ENCODE measurements around the gene TLR10. TPM values are rescaled to one million over a fixed set of nuclear protein-coding genes. Genes with fewer than 3 reads are reported as not detected.

Gene TLR10
- total and polyA plus RNA-seq, 2 of the 13 experiments (the other 11 are each of a cell fraction or from before 2014, with no cell fraction given), result not detected

- TF ChIP-seq HMGXB4 (CRISPR knock-in tag; IDR thresholded peaks at IDR 0.05; ENCODE audit: borderline replicate concordance in 1 of 2, low read depth in 1 of 2) (no peak), ZNF382 (CRISPR knock-in tag; IDR thresholded peaks at IDR 0.05; ENCODE audit: borderline replicate concordance) (no peak), ZNF556 (CRISPR knock-in tag; IDR thresholded peaks at IDR 0.05; ENCODE audit: borderline replicate concordance) (no peak), ELF3 (CRISPR knock-in tag; IDR thresholded peaks at IDR 0.05) (no peak), ZBTB4 (CRISPR knock-in tag; IDR thresholded peaks at IDR 0.05; ENCODE audit: borderline replicate concordance) (no peak), MYC (CRISPR knock-in tag; IDR thresholded peaks at IDR 0.05; ENCODE audit: borderline replicate concordance) (no peak), ZNF780A (CRISPR knock-in tag; IDR thresholded peaks at IDR 0.05) (peak; percentile 35; the same call in 1 of the 2 replicates), HOXD1 (CRISPR knock-in tag; IDR thresholded peaks at IDR 0.05) (no peak), ZNF776 (CRISPR knock-in tag; IDR thresholded peaks at IDR 0.05) (no peak), ZSCAN12 (CRISPR knock-in tag; IDR thresholded peaks at IDR 0.05) (no peak), HOXA7 (CRISPR knock-in tag; IDR thresholded peaks at IDR 0.05) (no peak), NFKB2 (CRISPR knock-in tag; IDR thresholded peaks at IDR 0.05; ENCODE audit: borderline replicate concordance) (no peak), ZNF687 (CRISPR knock-in tag; IDR thresholded peaks at IDR 0.05) (peak; percentile 36), TBP (CRISPR knock-in tag; IDR thresholded peaks at IDR 0.05) (no peak), ZFX (CRISPR knock-in tag; IDR thresholded peaks at IDR 0.05; ENCODE audit: low read depth) (peak; percentile 64), TEAD3 (CRISPR knock-in tag; optimal IDR thresholded peaks at IDR 0.05; ENCODE audit: borderline replicate concordance) (peak; percentile 49), RFX3 (CRISPR knock-in tag; IDR thresholded peaks at IDR 0.05) (no peak), FOXA1 (IDR thresholded peaks at IDR 0.05) (peak; percentile 47; the same call in 1 of the 2 replicates), FOXA1 (CRISPR knock-in tag; IDR thresholded peaks at IDR 0.05) (no peak), NONO (IDR thresholded peaks at IDR 0.05) (0 out of 2 replicates have a peak, but pooled peaks have one; percentile 24), NONO (CRISPR knock-in tag; conservative IDR thresholded peaks at IDR 0.05) (no peak)
These were observed 29.6 kb downstream of the TLR10 start (continued) for GRCh38 chr4:38752941-38753806.
